ENCODE measurements around the gene TRIM16.
"Not testable (repeated sequence)": the region's sequence is repeated elsewhere in the genome, so short reads cannot be mapped to it uniquely, and the experiment has no call there.

GRCh38 chr17:15623661-15624209, 60.4 kb downstream of the TRIM16 start:
- not testable (repeated sequence) for TF ChIP-seq CTCF, POLR2A (IDR thresholded peaks at IDR 0.05)
